Hypothalamus (tissue), 51 donors: ENCODE results near the gene ATP2A3.

Experiments
- DNase-seq, 51 donors: peaks; one replicate each; lab custom pipeline; 2025; lab: John Stamatoyannopoulos, UW

Gene ATP2A3

GRCh38 chr17:3964203-3965117, at the start of gene ATP2A3:
ATP2A3 (minus strand) TSS chr17:3964437; CDS start chr17:3964291, 146 bp downstream.
- DNase-seq: no peak

- no peak for DNase-seq
These were observed 46.5 kb upstream of the ATP2A3 start for GRCh38 chr17:4010754-4011153.

- DNase-seq: peak in 2 of 51 donors; percentile 6 to 23
These were observed 45.0 kb upstream of the ATP2A3 start for GRCh38 chr17:4009186-4009785.

GRCh38 chr17:4008441-4009185, 44.4 kb upstream of the ATP2A3 start:
- no peak for DNase-seq

- no peak for DNase-seq
These were observed 43.8 kb upstream of the ATP2A3 start for GRCh38 chr17:4008082-4008435.

- DNase-seq: no peak
These were observed 43.3 kb upstream of the ATP2A3 start for GRCh38 chr17:4007346-4008081.

- no peak for DNase-seq
These were observed 42.5 kb upstream of the ATP2A3 start for GRCh38 chr17:4006745-4007211.

GRCh38 chr17:4006165-4006589, 41.9 kb upstream of the ATP2A3 start:
- DNase-seq: no peak

- DNase-seq: no peak
These were observed 41.3 kb upstream of the ATP2A3 start for GRCh38 chr17:4005296-4006164.

- peak in 17 of 51 donors; percentile 4 to 59 (median 24) for DNase-seq
These were observed 40.5 kb upstream of the ATP2A3 start for GRCh38 chr17:4004517-4005295.

- DNase-seq: no peak
These were observed 39.5 kb upstream of the ATP2A3 start for GRCh38 chr17:4003501-4004421.

GRCh38 chr17:4003131-4003500, 38.9 kb upstream of the ATP2A3 start:
- no peak for DNase-seq

- DNase-seq: no peak
These were observed 36.9 kb upstream of the ATP2A3 start for GRCh38 chr17:4001048-4001590.

GRCh38 chr17:3998436-3998835, 34.2 kb upstream of the ATP2A3 start:
- no peak for DNase-seq

- no peak for DNase-seq
These were observed 30.8 kb upstream of the ATP2A3 start for GRCh38 chr17:3995067-3995466.

- no peak for DNase-seq
These were observed 30.0 kb upstream of the ATP2A3 start for GRCh38 chr17:3994221-3994576.

GRCh38 chr17:3993493-3994220, 29.4 kb upstream of the ATP2A3 start:
- DNase-seq: no peak
